AG04449 (cell line): ENCODE data around the gene NAXE.

Source experiments
- CTCF ChIA-PET: fragments of 350-600 bp; formaldehyde crosslinking; extraction: SDS; loops from one replicate; lab custom pipeline; 2021; ENCODE audit warnings: antibody characterized with exemption; lab: Yijun Ruan, JAX
- POLR2A ChIA-PET: fragments of 400-600, 350-600 bp; formaldehyde crosslinking; extraction: SDS; loops from one replicate; lab custom pipeline; 2020; ENCODE audit warnings: antibody characterized with exemption, inconsistent platforms; lab: Yijun Ruan, JAX
- DNase-seq: peaks from one replicate; pipeline ENCODE4 v3.0.0-alpha.2; 2010; ENCODE audit warnings: low read depth, low spot score
- H3K4me3 ChIP-seq: 2 replicates; pipeline ENCODE4 v1.5.1; 2011; ENCODE audit warnings: low read depth, mild to moderate bottlenecking, control low read depth, low read length
- CTCF ChIP-seq: IDR thresholded peaks from one replicate; pipeline ENCODE4 v1.5.1; 2011; ENCODE audit warnings: mild to moderate bottlenecking, moderate library complexity, low read length, control low read depth, inconsistent platforms; ENCODE audit not compliant: insufficient read depth; ENCODE audit errors: missing control alignments

The NAXE gene

GRCh38 chr1:156643049-156643777 lies 51.6 kb downstream of the NAXE start:
- ChIA-PET POLR2A (no interaction called here), CTCF (interaction anchor here (0.7 to 12.8 kb wide), 5 partner anchors 15 to 39 kb away, joined by 3 to 185 read pairs (median 4); no protein-coding TSS in a partner anchor)

GRCh38 chr1:156643778-156644092 lies 52.2 kb downstream of the NAXE start:
- H3K4me3 ChIP-seq, result no peak overlapping the region
- no peak for DNase-seq
- no peak for TF ChIP-seq CTCF
- ChIA-PET POLR2A (no interaction called here), CTCF (interaction anchor here (0.6 to 12.8 kb wide), 5 partner anchors 15 to 36 kb away, joined by 3 to 185 read pairs (median 4); no protein-coding TSS in a partner anchor)

More at GRCh38 chr1:156643049-156643777, 51.6 kb downstream of the NAXE start:
- H3K4me3 ChIP-seq, result no peak overlapping the region
- no peak for DNase-seq
- TF ChIP-seq CTCF, result no peak
